Adrenal gland (tissue), 5 donors: ENCODE measurements around the gene BSG.

Experiments used
- CTCF ChIP-seq, 6 experiments: fragments of 450-650 bp in 4 of 6; fragments of 200-600 bp in 2 of 6; sonication (generic) in 1 of 6; IDR thresholded peaks; 1 replicate in 5 of 6; 2 replicates in 1 of 6; pipeline versions ENCODE4 v1.5.1 to v1.8.0; 2016 to 2021; ENCODE audit warnings: antibody characterized with exemption in 6 of 6, mild to moderate bottlenecking in 2 of 6, moderate library complexity in 1 of 6
- POLR2A ChIP-seq, 2 donors: fragments of 450-650 bp; IDR thresholded peaks; one replicate each; pipeline ENCODE4 v1.6.1; 2017; ENCODE audit warnings: antibody characterized with exemption in 2 of 2, mild to moderate bottlenecking in 2 of 2, moderate library complexity in 1 of 2
- donor health status: DM: no; HTN: no; CAD: no.

- TF ChIP-seq CTCF (IDR thresholded peaks at IDR 0.05) (no peak), POLR2A (IDR thresholded peaks at IDR 0.05) (no peak)
These were observed 6.0 kb upstream of the BSG start for GRCh38 chr19:566403-566802.
